ENCODE measurements around the gene PCIF1. TPM values are rescaled to one million over a fixed set of nuclear protein-coding genes. Genes with fewer than 3 reads are reported as not detected.
"Not testable (repeated sequence)": the region's sequence is repeated elsewhere in the genome, so short reads cannot be mapped to it uniquely, and the experiment has no call there.

PCIF1 gene
- total RNA-seq, 1 experiment from 2014 or later: 9.6 TPM

GRCh38 chr20:45953672-45954071, 19.2 kb downstream of the PCIF1 start:
- Histone ChIP-seq H3K9me3 (replicated peaks) (no peaks in the 10 kb centered on the region), H3K4me1 (replicated peaks) (no peaks in the 10 kb centered on the region), H3K4me3 (no peak overlapping the region), H3K27ac (no peak overlapping the region), H3K36me3 (peaks cover 83% of the 10 kb centered on the region), H3K27me3 (replicated peaks) (no peaks in the 10 kb centered on the region)
- no peak for DNase-seq (ENCODE audit: low read depth in 1 of 2, low spot score in 2 of 2)

GRCh38 chr20:45956326-45956725, 21.8 kb downstream of the PCIF1 start:
- H3K9me3 ChIP-seq (replicated peaks); H3K4me3 ChIP-seq; H3K4me1 ChIP-seq (replicated peaks); H3K27me3 ChIP-seq (replicated peaks); H3K27ac ChIP-seq; DNase-seq (ENCODE audit: low read depth in 1 of 2, low spot score in 2 of 2): not testable (repeated sequence)
- peaks cover 82% of the 10 kb centered on the region for H3K36me3 ChIP-seq

- H3K36me3 ChIP-seq: peaks cover 81% of the 10 kb centered on the region
- no peaks in the 10 kb centered on the region for H3K27me3 ChIP-seq (replicated peaks)
- H3K4me3 ChIP-seq: no peak overlapping the region
- no peaks in the 10 kb centered on the region for H3K4me1 ChIP-seq (replicated peaks)
- H3K9me3 ChIP-seq (replicated peaks): no peaks in the 10 kb centered on the region
- no peak overlapping the region for H3K27ac ChIP-seq
- DNase-seq (ENCODE audit: low read depth in 1 of 2, low spot score in 2 of 2): no peak
Observed at GRCh38 chr20:45957021-45957941, 22.8 kb downstream of the PCIF1 start.

GRCh38 chr20:45958593-45958992, 24.1 kb downstream of the PCIF1 start:
- DNase-seq (ENCODE audit: low read depth in 1 of 2, low spot score in 2 of 2): no peak
- peaks cover 81% of the 10 kb centered on the region for H3K36me3 ChIP-seq

GRCh38 chr20:45959126-45959525, 24.6 kb downstream of the PCIF1 start:
- H3K4me3 ChIP-seq: no peak overlapping the region
- H3K27me3 ChIP-seq (replicated peaks): no peaks in the 10 kb centered on the region
- peak in 1 of 2 experiments; percentile 44 for DNase-seq (ENCODE audit: low read depth in 1 of 2, low spot score in 2 of 2)
- no peaks in the 10 kb centered on the region for H3K4me1 ChIP-seq (replicated peaks)
- no peaks in the 10 kb centered on the region for H3K9me3 ChIP-seq (replicated peaks)
- H3K36me3 ChIP-seq: peaks cover 81% of the 10 kb centered on the region
- H3K27ac ChIP-seq: no peak overlapping the region

More at GRCh38 chr20:45958593-45958992, 24.1 kb downstream of the PCIF1 start:
- Histone ChIP-seq H3K4me1 (replicated peaks) (no peaks in the 10 kb centered on the region), H3K27me3 (replicated peaks) (no peaks in the 10 kb centered on the region), H3K27ac (no peak overlapping the region), H3K9me3 (replicated peaks) (no peaks in the 10 kb centered on the region), H3K4me3 (no peak overlapping the region)

GRCh38 chr20:45959956-45960630, 25.6 kb downstream of the PCIF1 start:
- H3K4me3 ChIP-seq: no peak overlapping the region
- H3K9me3 ChIP-seq (replicated peaks): no peaks in the 10 kb centered on the region
- H3K36me3 ChIP-seq: peaks cover 86% of the 10 kb centered on the region
- no peaks in the 10 kb centered on the region for H3K4me1 ChIP-seq (replicated peaks)
- no peak for DNase-seq (ENCODE audit: low read depth in 1 of 2, low spot score in 2 of 2)
- H3K27ac ChIP-seq: no peak overlapping the region
- H3K27me3 ChIP-seq (replicated peaks): no peaks in the 10 kb centered on the region

GRCh38 chr20:45962031-45962755, 27.7 kb downstream of the PCIF1 start:
- Histone ChIP-seq H3K4me1 (replicated peaks) (no peaks in the 10 kb centered on the region), H3K27ac (no peak overlapping the region), H3K4me3 (no peak overlapping the region), H3K36me3 (peaks cover 91% of the 10 kb centered on the region), H3K27me3 (replicated peaks) (no peaks in the 10 kb centered on the region), H3K9me3 (replicated peaks) (no peaks in the 10 kb centered on the region)
- no peak for DNase-seq (ENCODE audit: low read depth in 1 of 2, low spot score in 2 of 2)

GRCh38 chr20:45963059-45964005, 28.8 kb downstream of the PCIF1 start:
- no peak for DNase-seq (ENCODE audit: low read depth in 1 of 2, low spot score in 2 of 2)
- H3K36me3 ChIP-seq: peaks cover 93% of the 10 kb centered on the region
- H3K4me3 ChIP-seq: no peak overlapping the region

GRCh38 chr20:45964006-45964400, 29.5 kb downstream of the PCIF1 start:
- Histone ChIP-seq H3K4me1 (replicated peaks) (peaks cover 6% of the 10 kb centered on the region), H3K36me3 (peaks cover 93% of the 10 kb centered on the region), H3K27ac (no peak overlapping the region)

More at GRCh38 chr20:45963059-45964005, 28.8 kb downstream of the PCIF1 start:
- no peaks in the 10 kb centered on the region for H3K9me3 ChIP-seq (replicated peaks)
- H3K27me3 ChIP-seq (replicated peaks): no peaks in the 10 kb centered on the region
- H3K4me1 ChIP-seq (replicated peaks): no peaks in the 10 kb centered on the region
- no peak overlapping the region for H3K27ac ChIP-seq

GRCh38 chr20:45965169-45966002, 30.9 kb downstream of the PCIF1 start:
- Histone ChIP-seq H3K4me1 (replicated peaks) (peaks cover 20% of the 10 kb centered on the region), H3K27ac (no peak overlapping the region), H3K36me3 (peaks cover 86% of the 10 kb centered on the region), H3K9me3 (replicated peaks) (no peaks in the 10 kb centered on the region), H3K4me3 (no peak overlapping the region), H3K27me3 (replicated peaks) (no peaks in the 10 kb centered on the region)
- DNase-seq (ENCODE audit: low read depth in 1 of 2, low spot score in 2 of 2): no peak

More at GRCh38 chr20:45964006-45964400, 29.5 kb downstream of the PCIF1 start:
- Histone ChIP-seq H3K27me3 (replicated peaks) (no peaks in the 10 kb centered on the region), H3K9me3 (replicated peaks) (no peaks in the 10 kb centered on the region), H3K4me3 (no peak overlapping the region)
- DNase-seq (ENCODE audit: low read depth in 1 of 2, low spot score in 2 of 2): no peak

GRCh38 chr20:45967551-45968080, 33.1 kb downstream of the PCIF1 start:
- DNase-seq (ENCODE audit: low read depth in 1 of 2, low spot score in 2 of 2): no peak
- Histone ChIP-seq H3K27me3 (replicated peaks) (no peaks in the 10 kb centered on the region), H3K27ac (no peak overlapping the region), H3K36me3 (peaks cover 77% of the 10 kb centered on the region), H3K4me1 (replicated peaks) (peaks cover 22% of the 10 kb centered on the region), H3K9me3 (replicated peaks) (no peaks in the 10 kb centered on the region), H3K4me3 (no peak overlapping the region)

GRCh38 chr20:45968081-45968671, 33.7 kb downstream of the PCIF1 start:
- H3K4me3 ChIP-seq: no peak overlapping the region
- no peak for DNase-seq (ENCODE audit: low read depth in 1 of 2, low spot score in 2 of 2)
- no peaks in the 10 kb centered on the region for H3K9me3 ChIP-seq (replicated peaks)
- peaks cover 26% of the 10 kb centered on the region for H3K4me1 ChIP-seq (replicated peaks)
- H3K27ac ChIP-seq: no peak overlapping the region
- no peaks in the 10 kb centered on the region for H3K27me3 ChIP-seq (replicated peaks)
- peaks cover 71% of the 10 kb centered on the region for H3K36me3 ChIP-seq
